NCI-H345 treated with DMSO at 0.1 percent for 48 hours (cell line): ENCODE data around the gene FBLN1.

Experiments
- DNase-seq: peaks from one replicate; lab custom pipeline; 2025; ENCODE audit not compliant: unreplicated experiment; lab: John Stamatoyannopoulos, UW

FBLN1 gene

DNA sequence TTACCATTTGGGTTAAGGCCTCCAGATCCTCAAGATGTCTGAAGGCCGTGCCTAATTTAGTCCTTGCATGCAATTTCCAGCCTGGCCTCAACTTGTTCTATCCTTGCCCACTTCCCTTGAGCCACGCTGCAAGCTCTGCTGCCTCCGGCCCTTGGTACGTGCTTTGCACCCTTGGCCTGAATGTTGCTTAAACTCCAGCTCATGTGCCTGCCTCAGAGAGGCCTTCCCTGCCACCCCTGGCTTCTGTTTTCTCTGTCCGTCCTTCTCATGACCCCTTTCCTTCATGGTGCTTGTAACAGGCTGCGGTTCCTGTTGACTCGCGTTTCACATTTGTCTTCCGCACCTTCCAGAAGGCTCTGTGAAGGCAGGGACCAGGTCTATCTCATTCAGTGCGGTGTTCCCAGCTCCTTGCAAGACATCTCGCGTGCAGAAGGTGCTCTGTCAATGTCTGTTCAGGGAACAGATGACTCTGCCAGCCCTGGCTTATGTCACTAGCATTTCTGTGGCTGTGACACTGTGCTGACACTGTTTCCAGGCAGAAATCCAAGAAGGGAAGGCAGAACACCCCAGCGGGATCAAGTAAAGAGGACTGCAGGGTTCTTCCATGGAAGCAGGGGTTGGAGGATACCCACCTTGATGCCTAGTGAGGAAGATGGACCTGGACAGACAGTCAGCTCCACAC, 61.8 kb downstream of the FBLN1 start:
- DNase-seq, result no peak

DNA sequence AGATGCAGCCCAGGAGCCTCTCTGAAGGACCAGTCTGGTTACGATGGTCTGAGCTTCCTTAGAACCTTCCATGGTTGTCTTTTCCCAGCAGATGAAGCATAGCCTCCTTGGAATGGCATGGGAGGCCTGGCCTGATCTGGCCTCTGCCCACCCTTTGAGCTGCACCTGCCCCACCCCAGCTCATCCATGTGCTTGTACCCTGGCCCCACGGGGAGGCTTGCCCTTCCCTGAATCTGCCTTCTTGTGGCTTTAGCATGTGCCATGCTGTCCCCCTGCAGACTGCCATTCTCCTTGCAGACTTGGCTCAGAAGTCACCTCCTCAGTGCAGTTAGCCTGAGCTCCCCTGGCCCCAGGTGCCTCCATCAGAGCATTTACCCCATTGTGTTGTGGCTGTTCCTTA, 62.5 kb downstream of the FBLN1 start:
- no peak for DNase-seq

DNA sequence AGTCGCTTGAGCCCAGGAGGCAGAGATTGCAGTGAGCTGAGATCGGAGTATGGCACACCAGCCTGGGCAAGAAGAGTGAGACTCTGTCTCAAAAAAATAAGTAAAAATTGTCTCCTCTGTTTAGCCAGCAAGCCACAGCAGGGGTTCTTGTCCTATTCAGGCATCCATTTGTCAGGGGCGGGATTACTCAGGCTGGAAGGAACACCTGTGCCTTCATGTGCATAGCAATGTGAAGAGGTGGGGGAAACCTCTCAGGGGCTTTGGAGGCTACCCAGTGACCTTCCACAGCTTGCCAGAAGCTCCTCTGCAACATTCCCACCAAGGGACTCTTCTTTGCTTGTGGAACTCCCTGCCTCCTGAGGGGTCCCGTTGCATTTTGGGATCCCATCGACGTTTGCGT, 63.3 kb downstream of the FBLN1 start:
- DNase-seq, result no peak

DNA sequence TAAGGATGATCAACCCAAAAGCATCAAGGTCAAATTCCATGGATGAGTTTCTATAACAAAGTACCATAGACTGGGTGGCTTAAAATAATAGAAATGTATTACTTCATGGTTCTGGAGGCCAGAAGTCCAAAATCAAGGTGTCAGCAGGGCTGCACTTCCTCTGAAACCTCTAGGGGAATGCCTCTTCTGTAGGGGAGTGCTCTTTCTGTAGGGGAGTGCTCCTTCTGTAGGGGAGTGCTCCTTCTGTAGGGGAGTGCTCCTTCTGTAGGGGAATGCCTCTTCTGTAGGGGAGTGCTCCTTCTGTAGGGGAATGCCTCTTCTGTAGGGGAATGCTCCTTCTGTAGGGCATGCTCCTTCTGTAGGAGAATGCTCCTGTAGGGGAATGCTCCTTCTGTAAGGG, 65.5 kb downstream of the FBLN1 start:
- DNase-seq, result no peak

DNA sequence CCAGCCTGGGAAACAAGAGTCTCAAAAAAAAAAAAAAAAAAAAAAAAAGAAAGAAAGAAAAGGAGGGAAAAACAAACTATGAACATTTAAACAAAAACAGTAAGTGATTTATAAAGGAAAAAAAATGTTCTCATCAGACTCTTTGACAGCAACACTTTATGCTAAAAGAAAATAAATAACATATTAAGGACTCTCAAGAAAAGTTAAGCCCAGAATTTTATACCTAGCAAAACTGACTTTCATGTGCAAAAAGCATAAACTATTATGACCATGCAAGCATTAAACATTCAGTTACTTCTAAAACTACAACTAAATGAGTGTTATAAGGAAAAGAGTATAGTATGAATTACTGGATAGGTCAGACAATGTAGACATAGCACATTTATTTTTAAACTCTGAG, 68.4 kb downstream of the FBLN1 start:
- no peak for DNase-seq

- no peak for DNase-seq
Observed at GRCh38 chr22:45572444-45572843, 69.8 kb downstream of the FBLN1 start.

GRCh38 chr22:45574069-45574703, 71.5 kb downstream of the FBLN1 start:
- DNase-seq, result no peak

DNA sequence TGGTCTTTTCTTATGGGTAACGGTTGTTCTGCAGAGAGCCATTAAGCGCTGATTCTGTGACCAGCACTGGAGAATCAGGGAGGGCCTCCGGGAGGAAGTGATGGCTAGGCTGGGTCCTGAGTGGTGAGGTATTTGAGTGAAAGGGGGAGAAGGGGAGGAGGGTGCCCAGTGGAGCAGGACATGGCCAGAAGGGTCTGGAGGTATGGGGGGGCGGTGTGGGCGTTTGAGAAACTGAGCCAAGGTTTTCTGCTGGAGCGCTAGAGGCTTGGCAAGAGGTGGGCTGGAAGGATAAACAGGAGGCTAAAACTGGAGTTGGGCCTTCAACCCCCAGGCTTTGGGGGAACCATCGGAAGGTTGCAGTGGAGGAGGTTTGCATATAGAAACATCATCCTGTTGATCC, 72.5 kb downstream of the FBLN1 start:
- DNase-seq, result no peak

DNA sequence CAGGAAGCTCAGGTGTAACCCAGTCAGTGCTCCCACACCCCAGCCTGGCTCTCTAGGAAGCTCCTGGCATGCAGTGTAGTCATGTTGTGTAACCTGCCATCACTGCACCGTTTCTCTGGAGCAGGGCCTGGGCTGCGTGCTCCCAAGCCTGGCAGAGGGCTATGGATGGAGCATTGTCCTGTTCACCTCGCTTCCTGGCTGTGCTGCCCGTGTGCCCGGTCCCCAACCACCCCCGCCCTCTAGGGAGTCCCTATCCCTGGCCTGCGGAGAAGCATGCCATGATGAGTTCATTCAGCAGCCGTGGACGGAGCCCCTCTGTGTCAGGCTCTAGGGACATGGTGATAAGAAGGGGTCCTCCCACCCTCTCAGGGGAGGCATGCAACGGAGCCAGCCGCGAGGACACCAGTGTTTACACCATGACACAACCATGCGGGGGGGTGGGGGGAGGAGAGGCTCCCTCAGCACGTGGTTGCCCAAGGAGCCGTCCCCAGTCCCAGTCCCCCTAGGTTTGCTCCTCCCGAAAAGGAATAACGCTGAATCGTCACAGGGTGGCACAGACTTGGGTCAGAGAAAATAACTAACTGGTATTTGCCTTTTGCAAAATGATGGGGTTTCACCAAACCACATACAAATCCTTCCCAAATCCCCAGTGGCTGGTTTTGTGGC, 73.1 kb downstream of the FBLN1 start:
- DNase-seq, result no peak

- no peak for DNase-seq
Observed at GRCh38 chr22:45576273-45576625, 73.6 kb downstream of the FBLN1 start.

DNA sequence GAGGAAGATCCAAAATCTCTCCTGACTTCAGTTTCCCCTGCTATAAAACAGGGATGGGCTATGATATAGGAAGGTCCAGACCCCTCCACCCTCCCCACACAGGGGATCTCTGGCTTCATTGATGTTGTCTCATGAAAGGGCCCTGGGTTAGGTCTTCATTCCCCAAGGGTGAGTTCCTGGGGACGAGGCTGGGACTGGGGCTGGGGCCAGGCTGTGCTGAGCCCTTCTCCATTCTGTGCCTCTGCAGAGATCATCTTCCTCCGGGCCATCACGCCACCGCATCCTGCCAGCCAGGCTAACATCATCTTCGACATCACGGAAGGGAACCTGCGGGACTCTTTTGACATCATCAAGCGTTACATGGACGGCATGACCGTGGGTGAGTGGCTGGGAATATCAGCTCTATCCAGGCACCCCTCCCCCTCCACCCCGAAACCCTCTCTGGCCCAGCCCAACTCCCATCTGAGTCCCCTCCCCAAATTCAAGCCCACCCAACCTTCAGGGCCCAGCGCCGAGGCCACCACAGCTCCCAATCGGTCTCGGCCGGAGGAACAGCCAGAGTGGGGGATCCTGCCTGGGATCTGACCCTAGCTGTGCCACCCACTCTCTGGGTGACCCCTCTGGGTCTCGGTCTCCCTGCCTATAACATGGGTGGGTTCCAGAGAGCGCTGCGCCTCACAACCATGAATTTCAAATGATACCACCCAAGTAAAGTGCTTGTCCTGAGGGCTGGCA, 74.2 kb downstream of the FBLN1 start:
- no peak for DNase-seq

- DNase-seq, result peak; percentile 60
Observed at GRCh38 chr22:45577746-45578523, 75.3 kb downstream of the FBLN1 start.

GRCh38 chr22:45578524-45579147, 76.0 kb downstream of the FBLN1 start:
- DNase-seq, result no peak

DNA sequence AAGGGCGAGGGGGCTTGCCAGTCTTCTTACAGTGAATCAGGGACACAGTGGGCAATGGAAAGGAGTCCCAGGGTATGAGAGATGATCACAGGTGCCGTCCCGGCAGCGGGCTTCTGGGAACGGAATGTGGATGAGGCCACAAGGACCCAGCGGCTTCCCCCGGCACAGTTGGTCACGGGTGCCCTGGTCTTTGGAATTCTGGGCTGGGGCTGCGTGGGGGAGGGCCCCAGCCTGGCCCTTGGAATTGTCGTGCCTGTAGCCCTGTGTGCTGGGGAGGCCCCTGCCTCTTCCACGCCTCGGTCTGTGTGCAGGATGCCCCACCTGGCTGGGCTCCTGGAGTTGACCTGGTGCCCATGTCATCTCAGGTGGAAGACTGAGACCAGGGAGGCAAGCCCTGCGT, 76.6 kb downstream of the FBLN1 start:
- DNase-seq, result no peak

DNA sequence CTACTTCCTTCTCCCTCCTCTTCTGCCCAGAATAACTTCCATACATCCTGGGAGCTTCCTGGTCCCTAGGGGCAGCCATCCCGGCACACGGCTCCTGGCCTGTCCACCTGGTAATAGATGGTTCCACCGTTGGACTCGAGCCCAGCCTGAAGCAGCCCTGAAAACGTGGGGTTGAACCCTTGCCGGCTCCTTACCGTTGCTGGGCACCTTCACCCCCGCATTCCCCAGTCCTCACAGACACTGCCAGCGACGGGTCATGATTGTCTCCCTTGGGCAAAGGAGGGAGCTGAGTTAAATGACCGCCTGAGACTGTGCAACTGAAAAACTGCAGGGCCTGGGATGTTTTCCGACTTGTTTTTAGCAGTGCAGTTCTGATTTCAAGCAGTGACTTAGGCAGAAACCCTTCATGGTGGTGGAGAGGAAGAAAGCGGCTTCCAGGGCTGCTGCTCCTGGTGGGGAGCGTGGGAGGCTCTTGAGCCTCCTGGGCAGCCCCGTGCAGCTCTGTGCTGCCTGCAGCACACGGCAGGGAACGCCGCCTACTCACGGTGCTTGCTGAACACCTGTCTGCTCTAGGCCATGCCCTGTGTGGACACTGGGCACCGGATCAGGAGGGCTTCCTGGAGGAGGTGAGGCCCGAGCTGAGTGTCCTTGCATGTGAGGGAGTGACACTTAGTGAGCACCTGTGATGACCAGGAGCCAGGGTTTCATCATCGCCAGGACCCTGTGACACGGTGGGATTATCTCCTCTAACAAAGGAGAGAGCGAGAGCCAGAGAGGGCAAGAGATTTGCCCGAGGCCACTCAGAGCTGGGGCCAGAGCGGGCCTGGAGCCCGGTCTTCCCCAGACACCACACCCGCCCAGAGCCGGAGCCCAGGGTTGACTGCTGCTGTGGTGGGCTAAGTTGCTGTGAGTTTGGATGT, 77.4 kb downstream of the FBLN1 start:
- no peak for DNase-seq

GRCh38 chr22:45580726-45581381, 78.2 kb downstream of the FBLN1 start:
- DNase-seq, result no peak

GRCh38 chr22:45581549-45582080, 78.9 kb downstream of the FBLN1 start:
- no peak for DNase-seq

GRCh38 chr22:45582236-45582954, 79.7 kb downstream of the FBLN1 start:
- no peak for DNase-seq
